Inflammatory macrophage (primary cell): ENCODE results near the gene MYZAP.
"Not testable (repeated sequence)": the region's sequence is repeated elsewhere in the genome, so short reads cannot be mapped to it uniquely, and the experiment has no call there.

Source experiments
- DNase-seq, 2 donors: peaks; one replicate each; pipeline ENCODE4 v3.0.0-alpha.2; 2020 to 2022

Gene MYZAP

DNA sequence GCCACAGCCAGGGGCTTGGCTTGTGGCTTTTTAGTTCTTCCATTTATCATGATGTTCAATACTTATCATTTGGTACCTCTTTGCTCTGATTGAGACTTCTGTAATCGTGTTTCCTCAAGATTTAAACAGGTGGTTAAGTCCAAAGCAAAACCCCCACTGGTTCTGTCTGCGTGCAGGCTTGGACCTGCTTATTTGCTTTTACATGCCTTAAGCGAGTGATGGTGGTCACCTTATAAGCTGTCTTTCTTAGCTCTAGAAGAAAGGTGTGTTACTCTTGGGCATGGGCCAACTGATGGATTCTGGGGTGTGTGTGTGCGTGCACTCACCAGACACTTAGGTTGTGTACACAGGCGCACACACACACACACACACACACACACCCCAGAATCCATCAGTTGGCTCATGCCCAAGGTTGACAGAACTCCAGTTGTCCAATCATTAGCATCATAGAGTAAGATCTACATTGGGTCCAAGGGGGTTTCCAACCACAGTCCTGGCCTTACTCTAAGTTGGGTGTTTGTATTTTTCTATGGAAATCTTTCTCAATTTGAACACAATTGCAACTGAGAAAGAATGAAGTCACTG lies 1.2 kb downstream of the MYZAP start:
- no peak for DNase-seq

DNA sequence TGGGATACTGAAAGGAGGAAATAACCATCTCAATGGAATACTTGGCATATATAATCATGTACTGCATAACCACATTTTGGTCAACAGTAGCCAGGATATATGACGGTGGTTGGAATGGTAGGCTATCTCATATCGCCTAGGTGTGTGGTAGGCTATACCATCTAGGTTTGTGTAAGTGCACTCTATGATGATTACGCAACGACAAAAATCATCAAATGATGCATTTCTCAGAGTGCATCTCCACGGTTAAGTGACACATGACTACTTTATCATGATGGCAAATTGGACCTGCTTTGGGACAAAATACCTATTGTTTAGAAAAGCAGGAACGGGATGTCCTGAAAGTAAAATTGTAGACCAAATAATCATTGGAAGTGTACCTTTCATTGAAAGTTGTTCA lies 2.8 kb downstream of the MYZAP start:
- DNase-seq, result no peak

DNA sequence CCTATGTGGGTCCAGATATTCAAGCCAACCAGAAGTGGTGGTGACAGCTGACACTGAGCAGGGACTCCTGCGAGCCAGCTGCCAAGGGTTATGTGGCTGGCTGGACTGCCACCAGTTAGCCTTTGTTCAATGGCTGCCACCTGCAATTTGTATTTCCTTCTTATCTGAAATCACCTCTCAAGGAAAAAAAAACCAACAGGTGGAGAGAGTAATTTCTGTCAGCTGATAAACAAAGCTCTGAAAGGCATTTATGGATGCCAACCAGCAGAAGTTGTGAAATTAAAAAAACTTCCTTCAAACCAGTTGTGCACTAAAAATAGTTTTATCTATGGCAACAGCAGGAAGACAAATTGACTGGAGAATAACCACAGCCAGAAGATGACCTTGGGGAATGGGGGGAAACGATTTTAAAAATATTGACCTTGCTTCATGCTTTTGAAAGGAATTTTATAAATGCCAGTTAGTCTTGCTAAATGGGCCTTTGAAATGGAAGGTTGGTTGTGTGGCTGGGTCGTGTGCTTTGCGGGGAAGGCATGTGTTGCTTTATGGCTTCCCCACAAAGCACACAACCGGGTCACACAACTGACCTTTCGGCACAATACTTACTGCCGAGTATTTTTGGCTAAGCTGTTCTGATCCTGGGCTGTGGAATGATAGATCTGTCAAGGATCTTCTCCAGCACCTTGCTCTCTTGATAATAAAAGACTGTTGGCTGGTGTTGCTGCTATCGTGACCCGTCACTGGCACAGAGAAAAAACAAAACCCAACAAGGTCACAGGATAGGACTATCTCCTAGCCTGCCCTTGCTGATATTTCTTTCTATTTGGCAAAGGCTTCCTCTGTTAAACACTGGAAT lies 3.5 kb downstream of the MYZAP start:
- DNase-seq, result no peak

DNA sequence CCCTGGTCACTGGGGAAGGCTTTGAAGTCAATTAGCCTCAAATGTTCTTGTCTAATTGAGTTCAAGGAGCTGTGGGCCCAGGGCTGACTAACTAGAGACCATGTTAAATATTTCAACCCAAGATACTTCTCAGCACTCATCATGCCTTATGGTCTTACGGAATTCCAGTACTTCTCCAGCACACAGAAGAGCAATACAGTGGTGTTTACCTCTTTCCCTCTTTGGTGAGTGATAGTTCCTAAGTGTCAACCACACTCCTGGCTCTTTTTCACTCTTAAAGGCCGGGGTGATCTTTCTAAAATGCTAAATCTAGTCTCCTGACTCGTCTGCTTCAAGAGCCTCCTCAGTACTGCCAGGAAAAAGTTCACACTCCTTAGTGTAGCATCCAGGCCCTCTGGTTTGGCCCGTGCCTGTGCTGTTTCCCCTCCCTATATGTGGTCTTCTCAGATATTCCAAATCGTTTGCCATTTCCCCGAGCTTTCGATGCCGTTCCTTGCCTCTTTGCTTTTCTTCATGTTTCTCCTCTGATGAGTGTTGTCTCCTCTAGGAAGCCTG lies 4.7 kb downstream of the MYZAP start:
- no peak for DNase-seq

DNA sequence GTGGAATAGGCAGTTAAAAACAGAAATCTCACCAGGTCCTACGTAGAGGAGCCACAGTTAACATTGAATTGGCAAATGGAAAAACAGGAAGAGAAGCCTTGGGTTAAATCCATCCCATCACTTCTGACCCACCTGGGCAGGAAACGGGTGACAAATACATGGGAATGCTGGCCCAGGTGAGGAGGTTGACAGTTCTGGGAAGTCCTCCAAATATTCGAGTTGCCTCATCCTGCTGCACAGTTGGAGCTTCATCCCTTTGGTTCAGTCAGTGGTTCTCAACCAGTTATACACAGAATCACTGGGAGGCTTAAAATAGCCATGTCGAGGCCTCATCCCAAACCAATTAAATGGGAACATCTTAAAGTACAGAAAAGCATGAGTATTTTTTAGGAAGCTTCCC lies 5.3 kb downstream of the MYZAP start:
- no peak for DNase-seq

DNA sequence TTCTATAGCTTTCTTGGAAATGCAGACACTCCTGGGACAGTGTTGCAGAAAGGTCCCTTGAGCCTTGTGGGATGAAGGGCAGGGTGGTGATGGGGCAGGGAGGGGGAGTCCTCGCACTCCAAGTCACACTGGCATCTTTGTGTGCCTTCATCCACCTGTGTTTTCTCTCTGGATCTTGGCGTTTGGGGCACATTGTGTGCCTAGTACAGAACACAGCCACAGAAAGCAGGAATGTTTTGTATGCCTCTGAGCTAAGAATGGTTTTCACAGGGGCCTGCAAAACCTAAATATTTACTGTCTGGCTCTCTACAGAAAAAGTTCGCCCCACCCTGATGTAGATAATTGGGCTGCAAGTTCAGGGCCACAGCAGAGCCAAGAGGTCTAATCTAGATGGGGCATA lies 5.7 kb downstream of the MYZAP start:
- no peak for DNase-seq

DNA sequence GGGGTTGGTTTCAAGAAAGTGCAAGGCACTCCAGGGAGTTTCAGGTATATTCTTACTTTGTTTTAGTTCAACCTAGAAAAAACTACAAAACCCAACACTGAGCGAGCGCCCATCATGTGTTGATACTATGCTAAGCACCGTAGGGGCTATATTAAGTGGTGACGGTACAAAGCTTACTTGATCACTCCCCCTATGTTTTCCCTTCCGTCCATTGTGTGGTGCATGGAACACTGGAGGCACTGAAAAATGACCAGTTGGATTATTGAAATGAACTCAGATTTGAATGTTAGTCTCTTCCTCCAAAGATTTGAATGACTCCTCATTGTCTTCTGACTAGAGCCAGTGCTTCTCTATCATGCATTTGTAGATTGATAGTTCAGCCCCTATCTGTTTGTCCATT lies 6.6 kb downstream of the MYZAP start:
- no peak for DNase-seq

DNA sequence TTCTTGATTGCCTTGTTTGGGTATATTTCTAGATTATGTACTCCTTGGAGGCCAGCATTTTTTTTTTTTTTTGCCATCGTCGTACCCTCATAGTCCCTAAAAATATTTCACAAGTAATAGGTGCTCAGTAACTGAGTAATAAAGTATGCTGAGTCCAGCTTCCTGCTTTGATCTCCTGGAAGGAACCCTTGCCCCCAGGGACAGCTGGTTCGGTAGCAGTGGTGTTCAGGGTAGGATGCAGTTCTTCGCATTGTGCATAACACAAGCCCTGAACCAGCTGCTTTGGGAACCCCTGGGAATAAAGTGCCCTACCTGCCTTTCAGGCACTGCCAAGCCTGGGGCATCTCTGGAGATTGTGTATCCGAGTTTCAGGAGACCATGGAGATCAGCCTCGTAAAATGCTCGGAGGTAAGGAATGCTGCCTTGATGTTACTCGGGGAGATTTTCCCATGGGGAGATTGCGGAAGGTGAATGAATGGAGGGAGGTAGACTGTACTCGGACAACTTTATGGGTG lies 7.6 kb downstream of the MYZAP start:
- no peak for DNase-seq

DNA sequence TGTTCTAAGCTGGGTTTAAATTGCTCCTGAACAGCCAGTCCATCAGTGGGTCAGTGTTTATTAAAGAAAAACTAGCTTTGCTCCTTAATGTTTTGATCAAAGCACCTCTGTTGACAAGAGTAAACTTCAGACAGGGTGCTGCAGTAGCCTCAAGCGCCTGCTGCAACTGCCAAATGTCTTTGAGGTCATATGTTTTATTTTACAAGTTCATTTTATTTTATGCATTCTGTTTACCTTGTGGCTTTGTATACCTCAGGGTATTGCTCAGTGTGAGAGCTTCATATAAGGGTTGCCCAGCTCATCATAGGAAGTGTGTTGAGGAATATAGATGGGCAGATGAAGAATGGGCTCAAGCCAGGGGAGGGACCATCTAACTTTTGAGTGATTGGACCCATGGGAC lies 8.5 kb downstream of the MYZAP start:
- DNase-seq, result no peak

DNA sequence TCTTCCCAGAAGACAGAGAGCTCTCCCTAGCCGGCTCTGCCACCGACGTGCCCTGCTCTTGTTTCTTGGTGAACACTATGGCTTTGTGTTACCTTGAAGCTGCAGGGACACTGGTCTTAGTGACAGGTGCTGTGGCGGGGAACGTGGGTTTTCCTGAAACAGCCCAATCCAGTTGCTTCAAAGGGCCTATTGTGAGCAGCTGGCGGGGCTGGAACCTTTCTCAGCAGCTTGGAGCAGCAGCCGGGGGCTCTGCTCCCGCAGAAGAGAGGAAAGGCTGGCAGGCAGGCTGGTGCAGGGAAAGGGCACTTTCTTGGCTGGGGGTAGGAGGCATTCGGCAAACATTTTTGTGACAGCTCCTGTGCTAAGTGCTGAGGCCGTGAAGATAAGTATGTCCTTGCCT lies 12.8 kb downstream of the MYZAP start:
- no peak for DNase-seq

DNA sequence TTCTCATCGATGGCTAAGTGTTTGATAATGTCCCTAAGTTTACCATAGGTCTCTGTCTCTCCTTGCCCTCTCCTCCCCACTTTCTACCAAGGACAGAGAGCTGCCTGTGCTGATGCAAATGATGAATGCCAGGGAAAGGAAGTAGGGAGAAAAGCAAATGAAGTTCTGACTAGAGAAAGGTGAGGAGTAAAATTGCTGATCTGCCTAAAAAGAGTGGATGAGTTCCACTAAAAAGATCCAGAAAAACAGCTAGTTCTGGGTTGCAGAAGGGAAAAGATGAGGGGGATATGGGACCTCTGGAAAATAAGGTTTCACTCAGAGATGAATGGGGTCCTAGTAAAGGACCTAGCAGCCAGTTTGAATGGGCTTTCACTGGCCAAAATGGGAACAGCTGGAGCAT lies 13.8 kb downstream of the MYZAP start:
- DNase-seq, result no peak

DNA sequence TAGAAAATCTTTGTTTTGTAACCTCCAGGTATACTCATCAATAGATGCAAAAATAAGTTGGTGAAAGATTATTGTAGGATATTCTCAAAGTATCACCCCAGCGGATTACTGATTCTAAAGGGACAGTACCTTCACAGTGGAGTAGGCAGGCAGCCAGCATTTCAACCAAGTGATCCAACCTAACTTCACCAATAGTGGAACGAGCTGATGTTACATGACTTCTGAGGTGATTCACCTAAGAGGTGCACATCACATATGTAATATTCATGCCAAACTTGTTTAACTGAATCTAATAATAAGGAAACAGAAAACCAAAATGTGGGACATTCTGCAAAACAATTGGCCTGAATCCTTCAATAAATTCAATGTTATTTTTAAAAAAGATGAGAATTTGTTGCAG lies 14.3 kb downstream of the MYZAP start:
- no peak for DNase-seq

DNA sequence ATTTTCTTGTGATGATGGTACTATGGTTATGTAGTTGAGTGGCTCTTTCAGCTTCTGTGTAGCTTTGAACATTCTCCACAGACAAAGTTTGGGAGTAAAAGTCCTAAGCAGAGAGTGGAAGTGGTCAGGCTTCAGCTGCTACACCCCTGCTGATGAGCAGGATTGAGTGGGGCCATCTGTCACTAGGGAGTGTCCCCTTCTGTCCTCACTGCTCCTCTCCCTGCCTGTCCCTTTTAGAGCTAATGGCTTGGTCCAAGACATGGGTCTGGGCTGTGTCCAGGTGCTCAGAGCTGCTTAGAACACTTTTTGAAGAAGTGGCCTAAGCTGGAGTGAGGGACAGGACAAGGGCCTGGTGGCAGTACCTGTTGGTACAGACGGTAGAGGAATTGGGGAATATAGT lies 15.1 kb downstream of the MYZAP start:
- no peak for DNase-seq

DNA sequence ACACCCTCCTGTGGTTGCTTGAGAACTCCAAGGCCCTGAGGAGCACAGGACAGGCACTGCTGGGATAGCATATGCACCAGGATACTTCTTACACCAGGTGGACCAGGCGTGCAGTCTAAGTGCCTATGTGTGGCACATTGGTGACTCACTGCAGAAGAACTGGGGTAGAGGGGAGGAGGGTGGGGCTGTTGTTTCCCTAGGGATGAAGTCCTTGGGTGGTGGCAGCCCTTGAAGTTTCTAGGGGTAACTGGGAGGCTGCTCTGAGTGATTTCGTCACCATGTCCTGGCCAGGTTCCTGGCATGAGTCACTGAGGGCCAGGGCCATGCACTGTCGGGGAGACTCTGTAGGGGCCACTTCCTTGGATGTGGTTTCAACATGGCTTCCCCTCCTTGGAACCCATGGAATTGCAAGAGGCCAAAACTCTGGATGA lies 15.9 kb downstream of the MYZAP start:
- DNase-seq, result peak; percentile 28 to 41

DNA sequence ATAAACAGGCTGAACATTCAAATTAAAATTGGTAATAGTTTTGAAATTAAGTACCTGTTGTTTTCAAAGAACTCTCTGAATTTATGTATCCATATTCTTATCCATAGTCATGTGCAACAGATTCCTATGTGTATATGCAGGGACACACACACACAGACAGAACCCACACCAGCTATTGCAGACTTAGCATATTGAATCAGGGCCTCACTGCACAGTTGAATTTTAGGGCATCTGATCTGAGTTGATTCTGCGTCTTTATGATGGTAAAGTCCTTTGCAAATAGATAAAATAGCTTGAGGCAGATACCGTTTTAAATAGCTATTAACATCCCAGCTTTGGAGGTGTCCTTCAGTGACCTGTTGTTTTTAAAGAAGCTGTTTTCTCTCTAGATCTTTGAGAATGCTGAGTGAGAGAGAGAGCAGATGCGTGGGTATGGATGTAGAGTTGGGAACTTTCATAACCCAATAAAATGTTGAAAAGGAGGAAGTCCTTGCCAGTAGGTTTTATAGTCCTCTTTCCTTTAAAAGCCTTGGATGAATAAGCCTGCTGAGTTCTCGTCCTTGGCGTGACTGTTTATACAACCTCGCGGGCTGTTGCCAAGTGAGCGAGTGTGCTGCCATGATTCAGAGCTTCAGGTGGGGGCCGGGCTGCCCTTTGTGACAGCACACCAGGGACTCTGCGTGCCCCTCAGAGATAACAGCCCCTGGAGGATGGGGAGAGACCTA lies 18.3 kb downstream of the MYZAP start:
- DNase-seq, result peak; percentile 26 to 40

DNA sequence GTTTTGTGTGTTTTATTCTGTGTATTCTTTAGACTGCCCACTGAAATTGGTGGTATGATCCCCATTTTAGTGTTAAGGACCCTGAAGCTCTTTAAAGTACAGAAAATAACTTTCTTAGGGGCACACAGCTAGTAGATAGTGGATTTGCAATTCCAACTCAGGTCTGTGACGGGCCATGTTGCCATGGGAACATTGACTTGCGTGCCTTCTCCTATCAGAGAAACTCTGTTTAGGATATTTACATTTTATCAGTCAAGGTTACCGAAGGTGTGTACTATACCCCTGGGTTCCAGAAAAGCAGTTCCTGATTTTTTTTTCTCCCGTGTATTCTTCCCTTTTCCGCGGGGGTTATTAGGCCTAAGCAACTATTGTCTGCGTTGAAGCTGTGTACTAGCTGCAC lies 19.4 kb downstream of the MYZAP start:
- no peak for DNase-seq

DNA sequence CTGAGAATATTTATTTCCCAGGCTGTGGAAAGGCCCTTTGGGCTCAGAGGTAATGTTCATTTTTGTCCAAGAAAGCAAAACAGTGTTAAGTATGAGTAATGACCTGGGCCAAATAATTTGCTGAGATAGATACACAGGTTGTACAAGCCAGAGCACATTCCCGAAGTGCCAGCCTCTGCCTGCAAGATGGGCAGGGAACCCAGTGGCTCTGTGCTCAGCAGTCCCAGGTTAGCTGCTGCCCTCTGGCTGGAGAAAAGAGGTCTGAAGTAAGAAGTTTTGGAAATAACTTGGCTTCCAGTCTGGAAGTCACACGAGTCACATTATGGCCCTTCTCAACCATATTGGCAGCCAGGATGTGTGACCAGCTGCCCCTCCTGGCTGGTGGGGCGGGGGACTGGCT lies 20.2 kb downstream of the MYZAP start:
- no peak for DNase-seq

DNA sequence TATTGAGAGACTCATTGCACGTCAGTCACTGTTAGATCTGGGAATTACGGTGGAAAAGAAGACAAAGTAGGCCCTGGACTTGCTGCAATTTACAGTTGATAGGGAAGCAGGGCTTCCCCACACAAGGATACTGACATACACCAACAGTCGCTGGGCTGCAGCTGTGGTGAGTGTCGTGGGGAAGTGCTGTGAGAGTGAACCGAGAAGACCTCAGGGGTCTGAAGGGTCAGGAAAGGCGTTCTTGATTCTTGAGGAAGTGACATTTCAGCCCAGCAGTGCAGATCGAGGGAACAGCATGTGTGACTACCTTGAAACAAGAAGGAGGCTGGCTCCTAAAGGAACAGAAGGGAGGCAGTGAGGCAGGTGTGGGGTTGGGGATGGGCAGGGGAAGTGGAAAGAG lies 22.5 kb downstream of the MYZAP start:
- DNase-seq, result peak; percentile 16 to 30

DNA sequence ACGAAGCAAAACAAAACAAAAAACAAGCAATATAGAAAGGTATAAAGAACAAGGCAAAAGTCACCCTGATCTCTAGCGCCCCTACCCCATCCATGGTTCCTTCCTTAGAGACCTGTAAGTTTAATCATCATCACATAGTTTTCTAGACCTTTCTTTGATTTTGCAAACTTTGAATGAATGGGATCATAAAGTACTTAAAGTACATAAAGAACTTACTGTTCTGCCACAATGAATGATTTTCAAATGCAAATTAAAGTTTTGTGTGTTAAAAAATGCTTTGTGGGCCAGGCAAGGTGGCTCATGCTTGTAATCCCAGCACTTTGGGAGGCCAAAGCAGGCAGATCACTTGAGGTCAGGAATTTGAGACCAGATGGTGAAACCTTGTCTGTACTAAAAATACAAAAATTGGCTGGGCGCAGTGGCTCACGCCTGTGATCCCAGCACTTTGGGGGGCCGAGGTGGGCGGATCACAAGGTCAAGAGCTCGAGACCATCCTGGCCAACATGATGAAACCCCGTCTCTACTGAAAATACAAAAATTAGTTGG lies 24.3 kb downstream of the MYZAP start:
- DNase-seq, result not testable (repeated sequence)

DNA sequence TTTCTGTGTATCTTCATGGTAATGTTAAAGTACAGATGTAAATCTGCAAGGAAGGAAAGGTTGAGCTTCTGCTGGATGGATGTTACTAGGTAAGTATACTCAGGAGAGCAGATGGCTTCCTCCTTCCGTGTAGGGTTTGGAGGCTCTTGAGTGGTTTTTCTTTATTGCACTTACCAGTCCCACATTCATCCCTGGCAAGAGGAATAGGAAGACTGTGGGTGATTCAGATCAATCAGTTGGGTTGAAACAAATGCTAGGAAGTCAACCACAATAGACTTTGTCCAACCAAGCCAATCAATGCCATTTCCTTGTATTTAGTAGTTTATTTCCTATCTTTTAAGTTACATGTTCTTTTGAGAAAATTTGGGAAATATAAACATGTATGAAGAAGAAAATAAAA lies 26.6 kb downstream of the MYZAP start:
- no peak for DNase-seq

DNA sequence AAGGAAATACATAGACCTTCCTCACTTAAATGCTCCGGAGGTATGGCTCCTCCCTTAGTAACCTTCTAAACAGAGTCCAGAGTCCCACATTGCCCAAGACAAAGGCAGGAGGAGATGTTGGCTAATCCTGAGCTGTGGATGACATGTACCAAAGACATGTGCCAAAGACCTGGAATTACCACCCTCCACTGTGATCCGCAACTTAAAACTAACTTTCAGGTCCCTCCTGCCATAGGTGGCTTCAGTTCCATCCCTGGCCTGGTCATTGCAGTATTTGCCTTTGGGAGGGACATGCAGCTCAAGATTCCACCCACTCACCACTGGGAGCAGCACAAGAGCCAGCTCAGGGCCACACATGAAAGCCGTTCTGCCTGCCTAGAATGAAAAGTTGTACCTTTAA lies 28.0 kb downstream of the MYZAP start:
- DNase-seq, result no peak

DNA sequence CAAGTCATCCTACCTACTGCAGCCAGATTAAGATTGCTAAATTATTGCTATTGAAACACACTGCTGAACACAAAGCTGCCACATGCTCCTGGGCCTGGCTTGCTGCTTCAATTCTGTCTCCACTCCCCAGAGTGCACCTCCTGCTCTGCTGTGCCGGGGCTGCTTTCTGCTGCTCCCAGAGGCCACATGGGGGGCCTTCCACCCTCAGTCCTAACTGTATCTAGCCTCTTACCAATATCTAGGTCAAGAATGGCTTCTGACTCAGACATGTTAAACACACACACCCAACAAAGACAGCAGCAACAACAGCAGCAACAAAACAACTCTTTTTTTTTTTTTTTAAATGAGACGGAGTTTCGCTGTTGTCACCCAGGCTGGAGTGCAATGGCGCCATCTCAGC lies 33.0 kb downstream of the MYZAP start:
- DNase-seq, result no peak
